ENCODE data around the gene GCNA. TPM values are rescaled to one million over a fixed set of nuclear protein-coding genes. Genes with fewer than 3 reads are reported as not detected.
"Not testable (repeated sequence)": the region's sequence is repeated elsewhere in the genome, so short reads cannot be mapped to it uniquely, and the experiment has no call there.

The GCNA gene
- total and polyA plus RNA-seq, 2 experiments from 2014 or later = 1.2 to 1.5 TPM

DNA sequence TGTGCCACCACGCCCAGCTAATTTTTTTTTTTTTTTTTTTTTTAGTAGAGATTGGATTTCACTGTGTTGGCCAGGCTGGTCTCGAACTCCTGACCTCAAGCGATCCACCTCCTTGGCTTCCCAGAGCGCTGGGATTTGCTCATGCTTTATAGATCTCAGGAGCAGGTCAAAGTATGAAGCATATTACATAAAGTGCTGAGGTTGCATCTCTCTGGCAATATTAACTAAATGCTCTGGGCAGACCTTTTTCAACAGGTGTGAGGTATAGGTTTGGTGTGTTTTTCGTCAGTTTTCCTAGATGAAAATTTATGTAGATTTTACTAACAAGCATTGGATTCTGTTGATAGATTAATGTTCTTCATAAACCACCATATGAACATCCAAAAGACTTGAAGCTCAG, 19.3 kb upstream of the GCNA start:
- H3K4me1 ChIP-seq (ENCODE audit: insufficient read depth) = no peaks in the 10 kb centered on the region
- no peak overlapping the region for H3K4me2 ChIP-seq
- DNase-seq (ENCODE audit: low spot score) (no peak), ATAC-seq (no peak)
- H4K20me1 ChIP-seq (replicated peaks; ENCODE audit: insufficient read depth) = no peaks in the 10 kb centered on the region
- H2AFZ ChIP-seq = no peak overlapping the region
- no peak overlapping the region for H3K27ac ChIP-seq (ENCODE audit: low read depth)
- peaks cover 71% of the 10 kb centered on the region for H3K36me3 ChIP-seq (ENCODE audit: insufficient read depth)
- no peak overlapping the region for H3K27ac Mint-ChIP-seq
- H3K4me1 Mint-ChIP-seq = no peaks in the 10 kb centered on the region
- no peaks in the 10 kb centered on the region for H3K9me2 ChIP-seq (ENCODE audit: insufficient read depth)
- peaks cover under 1% of the 10 kb centered on the region; the same call in 1 of the 2 replicates for H3K79me2 ChIP-seq (replicated peaks; ENCODE audit: insufficient read depth)
- peaks cover 3% of the 10 kb centered on the region for H3K27me3 Mint-ChIP-seq (ENCODE audit: insufficient read depth, low read depth, poor library complexity)
- no peak overlapping the region for H3K4me3 ChIP-seq
- H3K9me3 Mint-ChIP-seq = no peaks in the 10 kb centered on the region
- TF ChIP-seq POLR2AphosphoS5 (IDR thresholded peaks at IDR 0.05; ENCODE audit: low read depth) (no peak), CREB1 (CRISPR knock-in tag; IDR thresholded peaks at IDR 0.05; ENCODE audit: low read depth) (no peak)
- H3F3A ChIP-seq (replicated peaks; ENCODE audit: low read depth) = no peaks in the 10 kb centered on the region
- peaks cover 89% of the 10 kb centered on the region for H3K36me3 Mint-ChIP-seq (ENCODE audit: low read depth)
- no peak overlapping the region for H3K4me3 Mint-ChIP-seq
- no peaks in the 10 kb centered on the region for H3K27me3 ChIP-seq (ENCODE audit: insufficient read depth)

DNA sequence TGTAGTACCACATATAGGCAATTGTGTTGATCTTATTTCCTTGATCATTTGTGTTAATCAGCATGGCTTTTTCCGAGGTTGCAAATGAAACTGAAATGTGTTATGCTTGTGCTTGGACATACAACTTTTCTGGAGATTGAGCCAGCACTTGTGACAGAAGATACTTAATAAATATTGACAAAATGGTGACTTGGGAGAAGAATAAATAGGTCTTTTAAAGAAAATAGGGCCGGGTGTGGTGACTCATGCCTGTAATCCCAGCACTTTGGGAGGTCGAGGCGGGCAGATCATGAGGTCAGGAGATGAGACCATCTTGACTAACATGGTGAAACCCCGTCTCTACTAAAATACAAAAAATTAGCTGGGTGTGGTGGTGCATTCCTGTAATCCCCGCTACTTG, 18.5 kb upstream of the GCNA start:
- not testable (repeated sequence) for H3K27me3 ChIP-seq (ENCODE audit: insufficient read depth); H3K4me2 ChIP-seq; H3K27ac ChIP-seq (ENCODE audit: low read depth); H3F3A ChIP-seq (replicated peaks; ENCODE audit: low read depth); DNase-seq (ENCODE audit: low spot score); ATAC-seq; H3K27me3 Mint-ChIP-seq (ENCODE audit: insufficient read depth, low read depth, poor library complexity); H4K20me1 ChIP-seq (replicated peaks; ENCODE audit: insufficient read depth); H3K4me3 Mint-ChIP-seq; H3K27ac Mint-ChIP-seq; H3K4me3 ChIP-seq; H3K4me1 Mint-ChIP-seq; H3K9me2 ChIP-seq (ENCODE audit: insufficient read depth); H2AFZ ChIP-seq; H3K79me2 ChIP-seq (replicated peaks; ENCODE audit: insufficient read depth); H3K9me3 Mint-ChIP-seq; H3K4me1 ChIP-seq (ENCODE audit: insufficient read depth)
- peaks cover 91% of the 10 kb centered on the region for H3K36me3 Mint-ChIP-seq (ENCODE audit: low read depth)
- H3K36me3 ChIP-seq (ENCODE audit: insufficient read depth) = peaks cover 72% of the 10 kb centered on the region

DNA sequence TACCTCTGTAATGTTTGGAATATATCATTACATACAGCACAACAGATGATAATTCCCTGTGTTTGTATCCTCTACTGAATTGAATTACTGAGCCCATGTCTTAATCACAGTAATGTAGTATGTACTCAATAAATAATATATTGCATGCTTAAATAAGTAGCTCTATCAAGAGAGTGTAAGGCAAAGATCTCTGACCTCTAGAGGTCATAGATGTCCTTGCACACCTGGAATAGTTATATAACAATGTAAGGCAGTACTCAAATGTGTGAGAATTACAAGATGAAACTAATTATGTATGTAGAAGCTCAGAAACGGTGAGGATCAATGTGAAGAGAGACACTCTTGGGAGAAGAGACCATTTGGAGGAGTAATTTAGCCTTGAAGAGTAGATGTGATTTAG, 14.3 kb upstream of the GCNA start:
- H3K36me3 Mint-ChIP-seq (ENCODE audit: low read depth) = peaks cover 87% of the 10 kb centered on the region
- Histone ChIP-seq H3K27ac (ENCODE audit: low read depth) (no peak overlapping the region), H3K4me2 (no peak overlapping the region), H3K27me3 (ENCODE audit: insufficient read depth) (no peaks in the 10 kb centered on the region), H3F3A (replicated peaks; ENCODE audit: low read depth) (no peaks in the 10 kb centered on the region), H3K36me3 (ENCODE audit: insufficient read depth) (peaks cover 69% of the 10 kb centered on the region), H3K9me2 (ENCODE audit: insufficient read depth) (no peaks in the 10 kb centered on the region), H3K4me3 (no peak overlapping the region), H4K20me1 (replicated peaks; ENCODE audit: insufficient read depth) (no peaks in the 10 kb centered on the region), H2AFZ (no peak overlapping the region), H3K79me2 (replicated peaks; ENCODE audit: insufficient read depth) (no peaks in the 10 kb centered on the region), H3K4me1 (ENCODE audit: insufficient read depth) (no peaks in the 10 kb centered on the region)
- H3K27ac Mint-ChIP-seq = no peak overlapping the region
- TF ChIP-seq, protein P1, sequence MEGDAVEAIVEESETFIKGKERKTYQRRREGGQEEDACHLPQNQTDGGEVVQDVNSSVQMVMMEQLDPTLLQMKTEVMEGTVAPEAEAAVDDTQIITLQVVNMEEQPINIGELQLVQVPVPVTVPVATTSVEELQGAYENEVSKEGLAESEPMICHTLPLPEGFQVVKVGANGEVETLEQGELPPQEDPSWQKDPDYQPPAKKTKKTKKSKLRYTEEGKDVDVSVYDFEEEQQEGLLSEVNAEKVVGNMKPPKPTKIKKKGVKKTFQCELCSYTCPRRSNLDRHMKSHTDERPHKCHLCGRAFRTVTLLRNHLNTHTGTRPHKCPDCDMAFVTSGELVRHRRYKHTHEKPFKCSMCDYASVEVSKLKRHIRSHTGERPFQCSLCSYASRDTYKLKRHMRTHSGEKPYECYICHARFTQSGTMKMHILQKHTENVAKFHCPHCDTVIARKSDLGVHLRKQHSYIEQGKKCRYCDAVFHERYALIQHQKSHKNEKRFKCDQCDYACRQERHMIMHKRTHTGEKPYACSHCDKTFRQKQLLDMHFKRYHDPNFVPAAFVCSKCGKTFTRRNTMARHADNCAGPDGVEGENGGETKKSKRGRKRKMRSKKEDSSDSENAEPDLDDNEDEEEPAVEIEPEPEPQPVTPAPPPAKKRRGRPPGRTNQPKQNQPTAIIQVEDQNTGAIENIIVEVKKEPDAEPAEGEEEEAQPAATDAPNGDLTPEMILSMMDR (conservative IDR thresholded peaks at IDR 0.05; ENCODE audit: low read depth in 2 of 2) = 0 out of 4 replicates have a peak, but pooled peaks of 1 of the 2 experiments have one; percentile 10
- no peak for TF ChIP-seq CREB1 (CRISPR knock-in tag; IDR thresholded peaks at IDR 0.05; ENCODE audit: low read depth)
- H3K4me3 Mint-ChIP-seq = no peak overlapping the region
- H3K4me1 Mint-ChIP-seq = no peaks in the 10 kb centered on the region
- H3K27me3 Mint-ChIP-seq (ENCODE audit: insufficient read depth, low read depth, poor library complexity) = peaks cover 1% of the 10 kb centered on the region
- H3K9me3 Mint-ChIP-seq = no peaks in the 10 kb centered on the region
- no peak for ATAC-seq
- DNase-seq (ENCODE audit: low spot score) = no peak

Measured in GM23338 (cell line).